ENCODE measurements around the gene PRRT2. TPM values are rescaled to one million over a fixed set of nuclear protein-coding genes. Genes with fewer than 3 reads are reported as not detected.

PRRT2 gene
- total RNA-seq (2014; rRNA removed; shearing (Covaris generic)) (0.09 TPM in 1 of 2 replicates, not detected in the other), total RNA-seq (2022) (3.2 and 3.4 TPM in 2 replicates), Bru-seq, nascent RNA (percentile 38 among the genes with signal in this experiment), BruChase-seq, experiment 1, labeled RNA remaining after a 6-hour chase (percentile 34 among the genes with signal in this experiment), BruChase-seq, experiment 2, labeled RNA remaining after a 2-hour chase (percentile 11 among the genes with signal in this experiment)
- long read RNA-seq, result 0 reads

GRCh38 chr16:29811896-29812665, at the start of gene PRRT2:
Gene PRRT2 (plus strand): TSS chr16:29812193. CDS start chr16:29813055, 862 bp downstream.
- BruUV-seq (replicated peaks), result no TSS peak
- H3K79me2 ChIP-seq (ENCODE audit: insufficient read depth, low read depth, low read length), result peaks cover 19% of the 10 kb centered on the region; the same call in 1 of the 2 replicates
- intact Hi-C loops (cut with micrococcal nuclease; ENCODE audit: unreplicated experiment), result no loop called here
- H3K4me1 ChIP-seq (ENCODE audit: insufficient read depth, low read length, poor library complexity, severe bottlenecking), result peaks cover 53% of the 10 kb centered on the region
- no peak within 1 kb of the TSS for H3K27ac ChIP-seq (ENCODE audit: low read depth, low read length, poor library complexity, severe bottlenecking)
- ChIA-PET POLR2A (no interaction called here), CTCF (ENCODE audit: unreplicated experiment) (no interaction called here)
- no peaks in the 10 kb centered on the region for H3K9me3 ChIP-seq (ENCODE audit: low read length)
- DNase-seq (ENCODE audit: low spot score), result no peak
- no peak within 1 kb of the TSS for H2AFZ ChIP-seq (ENCODE audit: low read length)
- H3K36me3 ChIP-seq (ENCODE audit: insufficient read depth, low read length), result peaks cover 42% of the 10 kb centered on the region
- H3K4me2 ChIP-seq (ENCODE audit: low read length), result peak within 1 kb of the TSS; percentile 93
- TF ChIP-seq EZH2phosphoT487 (IDR thresholded peaks at IDR 0.05; ENCODE audit: borderline replicate concordance, low read depth, low read length), result no peak
- TF ChIP-seq, protein P1, sequence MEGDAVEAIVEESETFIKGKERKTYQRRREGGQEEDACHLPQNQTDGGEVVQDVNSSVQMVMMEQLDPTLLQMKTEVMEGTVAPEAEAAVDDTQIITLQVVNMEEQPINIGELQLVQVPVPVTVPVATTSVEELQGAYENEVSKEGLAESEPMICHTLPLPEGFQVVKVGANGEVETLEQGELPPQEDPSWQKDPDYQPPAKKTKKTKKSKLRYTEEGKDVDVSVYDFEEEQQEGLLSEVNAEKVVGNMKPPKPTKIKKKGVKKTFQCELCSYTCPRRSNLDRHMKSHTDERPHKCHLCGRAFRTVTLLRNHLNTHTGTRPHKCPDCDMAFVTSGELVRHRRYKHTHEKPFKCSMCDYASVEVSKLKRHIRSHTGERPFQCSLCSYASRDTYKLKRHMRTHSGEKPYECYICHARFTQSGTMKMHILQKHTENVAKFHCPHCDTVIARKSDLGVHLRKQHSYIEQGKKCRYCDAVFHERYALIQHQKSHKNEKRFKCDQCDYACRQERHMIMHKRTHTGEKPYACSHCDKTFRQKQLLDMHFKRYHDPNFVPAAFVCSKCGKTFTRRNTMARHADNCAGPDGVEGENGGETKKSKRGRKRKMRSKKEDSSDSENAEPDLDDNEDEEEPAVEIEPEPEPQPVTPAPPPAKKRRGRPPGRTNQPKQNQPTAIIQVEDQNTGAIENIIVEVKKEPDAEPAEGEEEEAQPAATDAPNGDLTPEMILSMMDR (conservative IDR thresholded peaks at IDR 0.05; ENCODE audit: low read length), result no peak
- H3K9me2 ChIP-seq (ENCODE audit: insufficient read depth, low read length), result no peaks in the 10 kb centered on the region
- H3K4me3 ChIP-seq (ENCODE audit: low read depth, low read length, poor library complexity, severe bottlenecking), result peak within 1 kb of the TSS; percentile 83
- peaks cover 18% of the 10 kb centered on the region for H4K20me1 ChIP-seq (ENCODE audit: insufficient read depth, low read length)

GRCh38 chr16:29763326-29763725, 48.7 kb upstream of the PRRT2 start:
- Histone ChIP-seq H3K27ac (ENCODE audit: low read depth, low read length, poor library complexity, severe bottlenecking) (no peak overlapping the region), H3K79me2 (ENCODE audit: insufficient read depth, low read depth, low read length) (no peaks in the 10 kb centered on the region), H3K4me1 (ENCODE audit: insufficient read depth, low read length, poor library complexity, severe bottlenecking) (no peaks in the 10 kb centered on the region), H3K9me3 (ENCODE audit: low read length) (no peaks in the 10 kb centered on the region), H2AFZ (ENCODE audit: low read length) (no peak overlapping the region), H4K20me1 (ENCODE audit: insufficient read depth, low read length) (no peaks in the 10 kb centered on the region), H3K4me2 (ENCODE audit: low read length) (no peak overlapping the region), H3K4me3 (ENCODE audit: low read depth, low read length, poor library complexity, severe bottlenecking) (no peak overlapping the region), H3K36me3 (ENCODE audit: insufficient read depth, low read length) (no peaks in the 10 kb centered on the region), H3K9me2 (ENCODE audit: insufficient read depth, low read length) (no peaks in the 10 kb centered on the region)
- TF ChIP-seq, protein P1 (conservative IDR thresholded peaks at IDR 0.05; ENCODE audit: low read length), result no peak
- ChIA-PET CTCF (ENCODE audit: unreplicated experiment) (no interaction called here), POLR2A (interaction anchor here (0.6 kb wide), 2 partner anchors 12 to 106 kb away, joined by 3 to 7 read pairs; no protein-coding TSS in a partner anchor)
- no peak for DNase-seq (ENCODE audit: low spot score)
- intact Hi-C loops (cut with micrococcal nuclease; ENCODE audit: unreplicated experiment), result no loop called here
- BruUV-seq (replicated peaks), result no TSS peak

All from OCI-LY7 (cell line).